GM12872 (cell line): Measurements from ENCODE around the gene KDM7A.

Experiments
- CTCF ChIP-seq: IDR thresholded peaks from 3 replicates; pipeline ENCODE4 v1.5.1; 2011; ENCODE audit warnings: low read depth, mild to moderate bottlenecking, low read length, moderate library complexity; ENCODE audit not compliant: insufficient read depth

KDM7A gene

GRCh38 chr7:140039066-140039465 is 137.7 kb downstream of the KDM7A start:
- no peak for TF ChIP-seq CTCF

- TF ChIP-seq CTCF, result no peak
Measured at GRCh38 chr7:140036224-140036962, 140.4 kb downstream of the KDM7A start.

- TF ChIP-seq CTCF, result no peak
Measured at GRCh38 chr7:140035400-140036223, 141.2 kb downstream of the KDM7A start.
